Measurements from ENCODE around the gene GALNT11.

The GALNT11 gene

GRCh38 chr7:152122540-152122939 is 97.1 kb downstream of the GALNT11 start:
- no peak for DNase-seq

GRCh38 chr7:152126741-152127140 is 101.3 kb downstream of the GALNT11 start:
- DNase-seq = no peak

GRCh38 chr7:152127229-152127628 is 101.8 kb downstream of the GALNT11 start:
- no peak for DNase-seq

GRCh38 chr7:152128252-152128651 is 102.8 kb downstream of the GALNT11 start:
- no peak for DNase-seq

- no peak for DNase-seq
Observed at GRCh38 chr7:152128741-152129461, 103.4 kb downstream of the GALNT11 start.

GRCh38 chr7:152129682-152130081 is 104.2 kb downstream of the GALNT11 start:
- DNase-seq = no peak

- no peak for DNase-seq
Observed at GRCh38 chr7:152130658-152131590, 105.5 kb downstream of the GALNT11 start.

- DNase-seq = no peak
Observed at GRCh38 chr7:152131981-152132494, 106.6 kb downstream of the GALNT11 start.

- no peak for DNase-seq
Observed at GRCh38 chr7:152132812-152133211, 107.3 kb downstream of the GALNT11 start.

- DNase-seq = no peak
Observed at GRCh38 chr7:152133804-152134203, 108.3 kb downstream of the GALNT11 start.

- no peak for DNase-seq
Observed at GRCh38 chr7:152136686-152137085, 111.2 kb downstream of the GALNT11 start.

- DNase-seq = no peak
Observed at GRCh38 chr7:152137476-152138025, 112.1 kb downstream of the GALNT11 start.

GRCh38 chr7:152140067-152140466 is 114.6 kb downstream of the GALNT11 start:
- no peak for DNase-seq

- no peak for DNase-seq
Observed at GRCh38 chr7:152140560-152140959, 115.1 kb downstream of the GALNT11 start.

- no peak for DNase-seq
Observed at GRCh38 chr7:152142976-152143595, 117.6 kb downstream of the GALNT11 start.

- DNase-seq = no peak
Observed at GRCh38 chr7:152144557-152145245, 119.2 kb downstream of the GALNT11 start.

- peak; percentile 14 for DNase-seq
Observed at GRCh38 chr7:152145853-152146466, 120.5 kb downstream of the GALNT11 start.

GRCh38 chr7:152148706-152149105 is 123.2 kb downstream of the GALNT11 start:
- no peak for DNase-seq

- DNase-seq = no peak
Observed at GRCh38 chr7:152149363-152149762, 123.9 kb downstream of the GALNT11 start.

GRCh38 chr7:152152267-152152666 is 126.8 kb downstream of the GALNT11 start:
- DNase-seq = no peak

GRCh38 chr7:152158801-152159587 is 133.5 kb downstream of the GALNT11 start:
- DNase-seq = no peak
